Osteocyte (in vitro differentiated cells): Measurements from ENCODE around the gene ATAD2B. TPM values are rescaled to one million over a fixed set of nuclear protein-coding genes. Genes with fewer than 3 reads are reported as not detected.

Source experiments
- DNase-seq: peaks from one replicate; pipeline ENCODE4 v3.0.0; 2021; ENCODE audit warnings: mixed read lengths; ENCODE audit not compliant: unreplicated experiment; ENCODE audit errors: extremely low spot score
- H3K27ac Mint-ChIP-seq: one replicate; pipeline ENCODE4 v1.8.0; 2021; ENCODE audit warnings: mild to moderate bottlenecking, mixed read lengths; ENCODE audit not compliant: unreplicated experiment
- H3K27me3 Mint-ChIP-seq: one replicate; pipeline ENCODE4 v1.8.0; 2021; ENCODE audit warnings: mixed read lengths; ENCODE audit not compliant: unreplicated experiment
- H3K36me3 Mint-ChIP-seq: one replicate; pipeline ENCODE4 v1.8.0; 2021; ENCODE audit warnings: mixed read lengths; ENCODE audit not compliant: unreplicated experiment
- H3K4me1 Mint-ChIP-seq: one replicate; pipeline ENCODE4 v1.8.0; 2021; ENCODE audit warnings: mixed read lengths; ENCODE audit not compliant: unreplicated experiment
- H3K4me3 Mint-ChIP-seq: one replicate; pipeline ENCODE4 v1.8.0; 2021; ENCODE audit warnings: mild to moderate bottlenecking, moderate library complexity, mixed read lengths; ENCODE audit not compliant: unreplicated experiment
- H3K9me3 Mint-ChIP-seq: one replicate; pipeline ENCODE4 v1.8.0; 2021; ENCODE audit warnings: mixed read lengths; ENCODE audit not compliant: unreplicated experiment
- total RNA-seq: library from RNA; stranded (reverse); gene quantifications from 2 replicates; pipeline ENCODE4 v1.2.1, GENCODE V29; 2021
- TF ChIP-seq, protein P1 (sequence below): fragments of 200-600 bp; sonication (generic); IDR thresholded peaks from 2 replicates; pipeline ENCODE4 v1.5.0; 2021; ENCODE audit warnings: antibody characterized with exemption, mild to moderate bottlenecking, moderate library complexity

ATAD2B gene
- total RNA-seq, 1 donor from 2014 or later = 27.3 TPM

DNA sequence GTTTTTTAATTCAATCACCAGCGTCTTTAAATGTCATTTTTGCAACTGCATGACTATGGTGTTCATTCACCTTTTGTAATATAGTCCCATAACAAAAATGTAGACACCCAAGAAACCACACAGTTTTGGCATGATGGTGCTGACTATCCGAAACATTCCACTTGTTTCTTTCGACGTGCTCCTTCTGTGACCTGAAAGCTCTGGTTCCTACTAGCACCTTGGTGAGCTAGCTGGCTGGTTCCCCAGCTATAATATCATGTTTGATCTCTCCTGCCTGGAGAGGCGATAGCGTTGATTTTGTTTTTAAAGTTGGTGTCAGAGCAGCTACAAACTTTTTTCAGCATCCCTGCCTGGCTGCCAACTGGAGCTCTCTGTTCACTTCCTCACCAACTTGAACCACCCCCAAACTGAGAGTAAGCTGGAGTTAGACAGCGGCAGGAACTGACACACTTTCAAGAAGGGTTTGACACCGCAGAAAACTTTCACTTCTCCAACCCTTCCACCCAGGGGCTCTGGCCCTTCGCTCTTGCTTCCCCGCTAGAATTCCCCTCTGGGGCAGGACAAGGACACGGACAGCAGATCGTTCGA, 1.1 kb downstream of the ATAD2B start:
- Mint-ChIP-seq H3K27ac (peak overlapping the region; percentile 100), H3K27me3 (no peaks in the 10 kb centered on the region), H3K4me1 (peaks cover 48% of the 10 kb centered on the region), H3K36me3 (no peaks in the 10 kb centered on the region), H3K9me3 (no peaks in the 10 kb centered on the region), H3K4me3 (peak overlapping the region; percentile 93)
- TF ChIP-seq, protein P1, sequence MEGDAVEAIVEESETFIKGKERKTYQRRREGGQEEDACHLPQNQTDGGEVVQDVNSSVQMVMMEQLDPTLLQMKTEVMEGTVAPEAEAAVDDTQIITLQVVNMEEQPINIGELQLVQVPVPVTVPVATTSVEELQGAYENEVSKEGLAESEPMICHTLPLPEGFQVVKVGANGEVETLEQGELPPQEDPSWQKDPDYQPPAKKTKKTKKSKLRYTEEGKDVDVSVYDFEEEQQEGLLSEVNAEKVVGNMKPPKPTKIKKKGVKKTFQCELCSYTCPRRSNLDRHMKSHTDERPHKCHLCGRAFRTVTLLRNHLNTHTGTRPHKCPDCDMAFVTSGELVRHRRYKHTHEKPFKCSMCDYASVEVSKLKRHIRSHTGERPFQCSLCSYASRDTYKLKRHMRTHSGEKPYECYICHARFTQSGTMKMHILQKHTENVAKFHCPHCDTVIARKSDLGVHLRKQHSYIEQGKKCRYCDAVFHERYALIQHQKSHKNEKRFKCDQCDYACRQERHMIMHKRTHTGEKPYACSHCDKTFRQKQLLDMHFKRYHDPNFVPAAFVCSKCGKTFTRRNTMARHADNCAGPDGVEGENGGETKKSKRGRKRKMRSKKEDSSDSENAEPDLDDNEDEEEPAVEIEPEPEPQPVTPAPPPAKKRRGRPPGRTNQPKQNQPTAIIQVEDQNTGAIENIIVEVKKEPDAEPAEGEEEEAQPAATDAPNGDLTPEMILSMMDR = no peak
- DNase-seq = no peak

DNA sequence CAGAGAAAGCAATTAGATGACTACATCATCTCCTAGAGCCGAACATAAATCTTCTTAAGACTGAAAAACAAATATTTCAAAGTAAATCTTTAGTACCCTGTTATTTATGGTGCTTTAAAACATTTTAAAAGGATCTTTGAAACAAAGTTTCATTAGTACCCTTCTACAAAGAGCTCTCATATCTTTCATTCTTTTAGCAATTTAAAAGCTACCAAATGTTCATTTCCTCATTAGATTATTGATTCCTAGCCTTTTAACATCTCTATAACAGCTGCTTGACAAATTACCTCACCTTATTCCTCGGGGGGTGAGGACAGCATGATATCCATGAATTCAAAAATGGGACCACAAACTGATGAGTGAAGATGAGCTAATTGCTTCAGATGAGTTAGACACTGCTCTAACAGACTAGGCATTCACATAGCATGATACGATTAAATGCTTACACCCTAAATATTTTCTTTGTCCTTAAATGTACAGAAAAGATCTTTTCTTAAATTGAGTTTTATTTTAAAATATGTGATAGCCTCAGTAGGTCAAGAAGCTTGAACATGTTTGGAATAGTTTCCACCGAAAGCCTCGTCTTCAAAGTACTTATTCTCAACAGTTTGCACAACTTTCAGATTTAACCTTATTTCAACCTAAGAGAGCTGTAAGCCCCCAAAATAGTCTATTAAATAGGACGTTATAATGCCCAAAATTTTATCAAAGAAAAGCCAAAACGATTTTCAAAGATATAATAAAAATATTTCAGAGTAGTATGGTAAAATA, 2.1 kb downstream of the ATAD2B start:
- TF ChIP-seq, protein P1 = no peak
- Mint-ChIP-seq H3K9me3 (no peaks in the 10 kb centered on the region), H3K36me3 (no peaks in the 10 kb centered on the region), H3K4me1 (peaks cover 48% of the 10 kb centered on the region), H3K27me3 (no peaks in the 10 kb centered on the region), H3K4me3 (peak overlapping the region; percentile 93), H3K27ac (peak overlapping the region; percentile 100)
- no peak for DNase-seq

DNA sequence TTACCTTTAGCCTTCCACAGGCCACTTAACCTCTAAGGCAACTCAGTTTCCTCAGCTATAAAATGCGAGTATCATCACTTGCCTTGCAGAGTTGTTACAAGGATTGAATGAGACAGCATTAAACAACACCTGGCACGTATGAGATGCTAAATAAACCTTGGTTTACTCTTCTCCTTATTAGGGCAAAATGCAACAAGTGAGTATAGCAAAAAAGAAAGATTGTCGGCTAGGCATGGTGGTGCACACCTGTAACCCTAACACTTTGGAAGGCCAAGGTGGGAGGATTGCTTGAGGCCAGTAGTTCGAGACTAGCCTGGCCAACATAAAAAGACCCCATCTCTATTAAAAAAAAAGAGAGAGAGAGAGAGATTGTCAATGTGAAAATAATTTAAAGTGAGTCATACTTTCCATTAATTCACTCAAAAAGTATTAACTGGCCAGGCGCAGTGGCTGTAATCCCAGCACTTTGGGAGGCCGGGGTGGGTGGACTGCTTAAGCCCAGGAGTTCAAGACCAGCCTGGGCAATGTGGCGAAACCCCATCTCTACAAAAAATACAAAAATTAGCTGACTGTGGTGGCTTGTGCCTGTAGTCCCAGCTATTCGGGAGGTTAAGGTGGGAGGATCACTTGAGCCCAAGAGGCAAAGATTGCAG, 8.0 kb downstream of the ATAD2B start:
- no peak for DNase-seq
- no peaks in the 10 kb centered on the region for H3K27me3 Mint-ChIP-seq
- TF ChIP-seq, protein P1 = no peak
- peaks cover 46% of the 10 kb centered on the region for H3K4me1 Mint-ChIP-seq
- peaks cover 3% of the 10 kb centered on the region for H3K36me3 Mint-ChIP-seq
- H3K27ac Mint-ChIP-seq = peak overlapping the region; percentile 70
- no peak overlapping the region for H3K4me3 Mint-ChIP-seq
- no peaks in the 10 kb centered on the region for H3K9me3 Mint-ChIP-seq

DNA sequence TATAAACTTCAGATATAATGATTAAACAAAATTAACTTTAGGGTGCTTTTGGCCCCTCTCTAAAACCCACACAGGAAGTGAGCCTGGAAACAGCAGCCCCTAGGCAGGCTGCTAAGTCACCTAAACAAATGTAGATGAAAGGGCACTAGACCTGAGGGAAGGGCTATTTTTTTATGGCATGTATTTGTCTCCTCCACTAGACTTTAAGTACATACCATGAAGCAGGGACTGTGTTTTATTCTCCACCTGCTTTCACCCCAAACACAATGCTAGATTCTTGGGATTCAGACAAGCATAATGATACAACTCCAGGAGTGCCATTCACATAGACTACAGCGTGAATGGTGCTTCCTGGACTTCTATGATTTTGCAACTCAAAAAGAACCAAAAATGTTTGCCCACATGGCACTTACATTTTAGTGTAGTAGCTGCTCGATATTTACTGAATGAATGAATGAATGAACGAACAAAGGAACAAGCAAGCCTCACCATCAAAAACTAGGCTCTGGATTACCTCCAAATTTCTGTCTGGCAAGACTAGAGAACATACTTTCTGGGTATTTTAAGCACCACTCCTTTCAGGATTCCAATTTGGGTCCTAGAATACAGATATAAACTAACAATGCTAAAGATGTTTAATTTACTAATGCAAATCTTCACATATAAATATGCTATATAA, 10.1 kb downstream of the ATAD2B start:
- peaks cover 29% of the 10 kb centered on the region for H3K4me1 Mint-ChIP-seq
- peaks cover 3% of the 10 kb centered on the region for H3K36me3 Mint-ChIP-seq
- no peaks in the 10 kb centered on the region for H3K27me3 Mint-ChIP-seq
- H3K27ac Mint-ChIP-seq = peak overlapping the region; percentile 66
- DNase-seq = no peak
- TF ChIP-seq, protein P1 = no peak
- no peaks in the 10 kb centered on the region for H3K9me3 Mint-ChIP-seq
- H3K4me3 Mint-ChIP-seq = no peak overlapping the region
